Measurements from ENCODE around the gene AHCYL2.
"Not testable (repeated sequence)": the region's sequence is repeated elsewhere in the genome, so short reads cannot be mapped to it uniquely, and the experiment has no call there.

Gene AHCYL2

DNA sequence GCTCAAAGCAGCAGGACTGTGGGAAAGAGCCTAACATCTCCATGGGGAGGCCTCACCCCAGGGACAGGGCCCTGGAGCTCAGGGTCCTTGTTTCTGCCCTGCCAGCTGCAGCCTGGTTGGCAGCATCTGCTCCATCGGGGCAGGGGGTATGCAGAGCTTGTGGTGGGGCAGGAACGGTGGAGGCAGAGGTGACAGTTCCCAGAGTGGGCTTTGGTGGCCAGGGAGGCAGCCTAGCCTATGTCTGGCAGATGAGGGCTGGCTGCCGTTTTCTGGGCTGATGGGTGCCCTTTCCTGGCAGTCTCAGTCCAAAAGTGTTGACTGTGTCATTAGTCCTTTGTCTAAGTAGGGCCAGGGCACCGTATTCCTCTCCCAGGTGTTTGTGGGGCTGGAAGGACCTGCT is 12.2 kb upstream of the AHCYL2 start:
- Histone ChIP-seq H3K4me1 (ENCODE audit: insufficient read depth, low read length, severe bottlenecking) (peaks cover 12% of the 10 kb centered on the region), H2AFZ (ENCODE audit: low read length) (peak overlapping the region; percentile 38; the same call in 1 of the 2 replicates), H3F3A (ENCODE audit: insufficient read depth, low read length) (no peaks in the 10 kb centered on the region), H3K4me2 (ENCODE audit: low read length) (no peak overlapping the region; the same call in 1 of the 2 replicates), H3K27ac (ENCODE audit: low read depth, low read length, poor library complexity, severe bottlenecking) (no peak overlapping the region), H3K9me3 (ENCODE audit: low read length) (no peaks in the 10 kb centered on the region), H3K9me2 (ENCODE audit: low read depth, low read length) (no peaks in the 10 kb centered on the region), H3K4me3 (ENCODE audit: low read depth, low read length, poor library complexity, severe bottlenecking) (no peak overlapping the region), H3K9ac (ENCODE audit: low read length) (no peak overlapping the region), H4K20me1 (ENCODE audit: insufficient read depth, low read length) (no peaks in the 10 kb centered on the region), H3K27me3 (ENCODE audit: insufficient read depth, low read length) (no peaks in the 10 kb centered on the region), H3K36me3 (ENCODE audit: insufficient read depth, low read length) (no peaks in the 10 kb centered on the region), H3K79me2 (ENCODE audit: insufficient read depth, low read length) (no peaks in the 10 kb centered on the region)
- no peak for TF ChIP-seq EZH2 (IDR thresholded peaks at IDR 0.05; ENCODE audit: borderline replicate concordance, low read length)
- TF ChIP-seq, protein P1, sequence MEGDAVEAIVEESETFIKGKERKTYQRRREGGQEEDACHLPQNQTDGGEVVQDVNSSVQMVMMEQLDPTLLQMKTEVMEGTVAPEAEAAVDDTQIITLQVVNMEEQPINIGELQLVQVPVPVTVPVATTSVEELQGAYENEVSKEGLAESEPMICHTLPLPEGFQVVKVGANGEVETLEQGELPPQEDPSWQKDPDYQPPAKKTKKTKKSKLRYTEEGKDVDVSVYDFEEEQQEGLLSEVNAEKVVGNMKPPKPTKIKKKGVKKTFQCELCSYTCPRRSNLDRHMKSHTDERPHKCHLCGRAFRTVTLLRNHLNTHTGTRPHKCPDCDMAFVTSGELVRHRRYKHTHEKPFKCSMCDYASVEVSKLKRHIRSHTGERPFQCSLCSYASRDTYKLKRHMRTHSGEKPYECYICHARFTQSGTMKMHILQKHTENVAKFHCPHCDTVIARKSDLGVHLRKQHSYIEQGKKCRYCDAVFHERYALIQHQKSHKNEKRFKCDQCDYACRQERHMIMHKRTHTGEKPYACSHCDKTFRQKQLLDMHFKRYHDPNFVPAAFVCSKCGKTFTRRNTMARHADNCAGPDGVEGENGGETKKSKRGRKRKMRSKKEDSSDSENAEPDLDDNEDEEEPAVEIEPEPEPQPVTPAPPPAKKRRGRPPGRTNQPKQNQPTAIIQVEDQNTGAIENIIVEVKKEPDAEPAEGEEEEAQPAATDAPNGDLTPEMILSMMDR (IDR thresholded peaks at IDR 0.05; ENCODE audit: low read length), result no peak

DNA sequence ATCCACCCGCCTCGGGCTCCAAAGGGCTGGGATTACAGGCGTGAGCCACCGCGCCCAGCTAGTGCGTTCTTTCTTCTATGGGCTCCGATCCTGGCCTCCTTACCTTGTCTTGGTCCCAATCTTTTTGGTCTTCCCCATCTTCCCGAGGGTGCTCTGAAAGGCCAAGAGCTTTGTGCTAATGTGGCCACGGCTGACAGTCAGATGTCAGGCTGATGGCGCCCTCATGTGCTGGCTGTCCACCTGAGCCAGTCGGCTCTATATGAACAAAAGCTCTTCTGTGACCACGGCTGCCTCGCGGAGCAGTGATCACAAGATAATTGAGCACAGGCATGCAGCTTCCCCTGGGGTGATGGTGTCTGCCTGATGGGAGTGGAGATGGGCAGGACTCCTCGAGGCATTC is 11.0 kb upstream of the AHCYL2 start:
- no peak overlapping the region for H2AFZ ChIP-seq (ENCODE audit: low read length)

GRCh38 chr7:129215691-129216090 is 9.1 kb upstream of the AHCYL2 start:
- not testable (repeated sequence) for H2AFZ ChIP-seq (ENCODE audit: low read length); H3K4me2 ChIP-seq (ENCODE audit: low read length); H3K4me3 ChIP-seq (ENCODE audit: low read depth, low read length, poor library complexity, severe bottlenecking); H3K27me3 ChIP-seq (ENCODE audit: insufficient read depth, low read length); H3K79me2 ChIP-seq (ENCODE audit: insufficient read depth, low read length); H3K36me3 ChIP-seq (ENCODE audit: insufficient read depth, low read length); H3F3A ChIP-seq (ENCODE audit: insufficient read depth, low read length); H3K27ac ChIP-seq (ENCODE audit: low read depth, low read length, poor library complexity, severe bottlenecking); H4K20me1 ChIP-seq (ENCODE audit: insufficient read depth, low read length); H3K9ac ChIP-seq (ENCODE audit: low read length); H3K9me3 ChIP-seq (ENCODE audit: low read length); H3K9me2 ChIP-seq (ENCODE audit: low read depth, low read length)
- H3K4me1 ChIP-seq (ENCODE audit: insufficient read depth, low read length, severe bottlenecking), result peaks cover 12% of the 10 kb centered on the region

More for the DNA sequence above, 11.0 kb upstream of the AHCYL2 start:
- Histone ChIP-seq H3K27me3 (ENCODE audit: insufficient read depth, low read length) (no peaks in the 10 kb centered on the region), H3K36me3 (ENCODE audit: insufficient read depth, low read length) (no peaks in the 10 kb centered on the region), H4K20me1 (ENCODE audit: insufficient read depth, low read length) (no peaks in the 10 kb centered on the region), H3F3A (ENCODE audit: insufficient read depth, low read length) (no peaks in the 10 kb centered on the region), H3K4me3 (ENCODE audit: low read depth, low read length, poor library complexity, severe bottlenecking) (no peak overlapping the region), H3K9me3 (ENCODE audit: low read length) (no peaks in the 10 kb centered on the region), H3K4me2 (ENCODE audit: low read length) (no peak overlapping the region), H3K4me1 (ENCODE audit: insufficient read depth, low read length, severe bottlenecking) (peaks cover 12% of the 10 kb centered on the region), H3K9ac (ENCODE audit: low read length) (no peak overlapping the region), H3K9me2 (ENCODE audit: low read depth, low read length) (no peaks in the 10 kb centered on the region), H3K27ac (ENCODE audit: low read depth, low read length, poor library complexity, severe bottlenecking) (no peak overlapping the region), H3K79me2 (ENCODE audit: insufficient read depth, low read length) (no peaks in the 10 kb centered on the region)
- TF ChIP-seq, protein P1 (IDR thresholded peaks at IDR 0.05; ENCODE audit: low read length), result peak; percentile 64
- TF ChIP-seq EZH2 (IDR thresholded peaks at IDR 0.05; ENCODE audit: borderline replicate concordance, low read length), result no peak

GRCh38 chr7:129216101-129216715 is 8.6 kb upstream of the AHCYL2 start:
- H3F3A ChIP-seq (ENCODE audit: insufficient read depth, low read length); H3K9me3 ChIP-seq (ENCODE audit: low read length); H3K36me3 ChIP-seq (ENCODE audit: insufficient read depth, low read length); H3K4me2 ChIP-seq (ENCODE audit: low read length); H2AFZ ChIP-seq (ENCODE audit: low read length); H3K27me3 ChIP-seq (ENCODE audit: insufficient read depth, low read length); H3K9me2 ChIP-seq (ENCODE audit: low read depth, low read length); H3K27ac ChIP-seq (ENCODE audit: low read depth, low read length, poor library complexity, severe bottlenecking); H3K4me3 ChIP-seq (ENCODE audit: low read depth, low read length, poor library complexity, severe bottlenecking); H3K79me2 ChIP-seq (ENCODE audit: insufficient read depth, low read length); H4K20me1 ChIP-seq (ENCODE audit: insufficient read depth, low read length); H3K9ac ChIP-seq (ENCODE audit: low read length): not testable (repeated sequence)
- peaks cover 12% of the 10 kb centered on the region for H3K4me1 ChIP-seq (ENCODE audit: insufficient read depth, low read length, severe bottlenecking)

- H4K20me1 ChIP-seq (ENCODE audit: insufficient read depth, low read length); H3K79me2 ChIP-seq (ENCODE audit: insufficient read depth, low read length); H3F3A ChIP-seq (ENCODE audit: insufficient read depth, low read length); H3K9me3 ChIP-seq (ENCODE audit: low read length); H3K27me3 ChIP-seq (ENCODE audit: insufficient read depth, low read length); H3K4me1 ChIP-seq (ENCODE audit: insufficient read depth, low read length, severe bottlenecking); H3K4me3 ChIP-seq (ENCODE audit: low read depth, low read length, poor library complexity, severe bottlenecking); H3K9ac ChIP-seq (ENCODE audit: low read length); H3K4me2 ChIP-seq (ENCODE audit: low read length); H3K27ac ChIP-seq (ENCODE audit: low read depth, low read length, poor library complexity, severe bottlenecking); H3K36me3 ChIP-seq (ENCODE audit: insufficient read depth, low read length); H2AFZ ChIP-seq (ENCODE audit: low read length); H3K9me2 ChIP-seq (ENCODE audit: low read depth, low read length): not testable (repeated sequence)
Measured at GRCh38 chr7:129216821-129217416, 7.9 kb upstream of the AHCYL2 start.

Data from OCI-LY1 (cell line).